ENCODE results near the gene R3HDML. TPM values are rescaled to one million over a fixed set of nuclear protein-coding genes. Genes with fewer than 3 reads are reported as not detected.

R3HDML gene
- total and polyA plus RNA-seq, 2 of the 13 experiments (the other 11 are each of a cell fraction or from before 2014, with no cell fraction given): not detected

DNA sequence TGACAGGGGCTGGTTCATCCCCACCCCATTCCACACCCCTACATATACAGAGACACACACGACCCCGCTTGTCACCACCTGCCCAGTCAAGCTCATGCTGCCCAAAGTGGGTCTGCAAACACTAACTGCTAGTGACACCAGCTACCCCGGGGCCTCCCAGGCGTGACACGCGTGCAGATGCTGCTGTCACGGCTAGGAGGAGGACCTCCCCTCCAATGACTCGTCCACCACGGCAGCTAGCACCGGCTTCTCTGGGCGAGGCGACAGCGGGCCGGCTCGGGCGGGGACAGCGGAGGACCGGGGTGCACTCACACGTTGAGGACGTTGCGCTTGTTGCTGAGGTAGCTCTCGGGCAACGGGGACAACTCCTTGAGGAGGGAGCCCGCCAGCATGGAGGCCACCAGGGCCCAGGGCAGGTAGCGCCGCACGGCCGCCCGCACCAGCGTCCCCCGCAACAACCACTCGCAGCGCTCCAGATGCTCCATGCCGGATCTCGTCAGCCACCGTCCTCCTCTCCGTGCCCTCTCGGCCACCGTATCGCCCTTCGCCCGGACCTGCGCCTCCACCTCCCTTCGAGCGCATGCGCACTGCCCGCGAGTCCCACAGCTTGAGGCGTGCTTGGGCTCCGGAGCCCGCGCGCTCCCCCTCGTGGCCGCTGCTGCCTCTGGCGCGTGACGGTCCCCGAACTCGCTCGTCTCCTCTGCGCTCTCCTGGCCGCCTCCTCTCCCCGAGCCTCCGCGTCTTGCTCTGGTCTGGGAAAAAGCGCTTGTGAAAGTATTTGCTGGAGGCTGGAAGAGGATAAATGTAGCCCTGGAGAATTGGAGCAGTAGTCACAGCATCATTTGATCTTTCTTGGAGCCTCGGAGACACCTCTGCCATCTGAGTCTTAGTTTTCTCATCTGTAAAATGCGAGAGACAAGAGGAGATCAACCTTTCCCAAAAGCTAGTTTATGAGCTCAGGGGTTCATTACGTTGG lies 25.9 kb upstream of the R3HDML start, which contains the start of gene FITM2 (continued):
- peak; percentile 97 for TF ChIP-seq HINFP (CRISPR knock-in tag; IDR thresholded peaks at IDR 0.05; ENCODE audit: low read depth)
- TF ChIP-seq, protein P1, sequence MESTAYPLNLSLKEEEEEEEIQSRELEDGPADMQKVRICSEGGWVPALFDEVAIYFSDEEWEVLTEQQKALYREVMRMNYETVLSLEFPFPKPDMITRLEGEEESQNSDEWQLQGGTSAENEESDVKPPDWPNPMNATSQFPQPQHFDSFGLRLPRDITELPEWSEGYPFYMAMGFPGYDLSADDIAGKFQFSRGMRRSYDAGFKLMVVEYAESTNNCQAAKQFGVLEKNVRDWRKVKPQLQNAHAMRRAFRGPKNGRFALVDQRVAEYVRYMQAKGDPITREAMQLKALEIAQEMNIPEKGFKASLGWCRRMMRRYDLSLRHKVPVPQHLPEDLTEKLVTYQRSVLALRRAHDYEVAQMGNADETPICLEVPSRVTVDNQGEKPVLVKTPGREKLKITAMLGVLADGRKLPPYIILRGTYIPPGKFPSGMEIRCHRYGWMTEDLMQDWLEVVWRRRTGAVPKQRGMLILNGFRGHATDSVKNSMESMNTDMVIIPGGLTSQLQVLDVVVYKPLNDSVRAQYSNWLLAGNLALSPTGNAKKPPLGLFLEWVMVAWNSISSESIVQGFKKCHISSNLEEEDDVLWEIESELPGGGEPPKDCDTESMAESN (CRISPR knock-in tag; conservative IDR thresholded peaks at IDR 0.05): peak; percentile 99
- peak; percentile 100 for TF ChIP-seq SPEN (CRISPR knock-in tag; IDR thresholded peaks at IDR 0.05; ENCODE audit: low read depth)
- peak; percentile 89 for TF ChIP-seq STAT5B (CRISPR knock-in tag; IDR thresholded peaks at IDR 0.05)
- peak; percentile 87; the same call in 1 of the 2 replicates for TF ChIP-seq REL (CRISPR knock-in tag; conservative IDR thresholded peaks at IDR 0.05)
- TF ChIP-seq SIN3B (IDR thresholded peaks at IDR 0.05; ENCODE audit: low read length): peak; percentile 79
- TF ChIP-seq DRAP1 (CRISPR knock-in tag; IDR thresholded peaks at IDR 0.05): peak; percentile 63
- peak; percentile 61; the same call in 1 of the 2 replicates for TF ChIP-seq ZNF383 (CRISPR knock-in tag; IDR thresholded peaks at IDR 0.05; ENCODE audit: borderline replicate concordance)
- TF ChIP-seq SMAD1 (CRISPR knock-in tag; IDR thresholded peaks at IDR 0.05; ENCODE audit: borderline replicate concordance, low read depth): peak; percentile 79
- TF ChIP-seq MYNN (CRISPR knock-in tag; IDR thresholded peaks at IDR 0.05; ENCODE audit: low read depth): 0 out of 2 replicates have a peak, but pooled peaks have one; percentile 66
- no peak for TF ChIP-seq POLR2AphosphoS2 (IDR thresholded peaks at IDR 0.05; ENCODE audit: low read depth, low read length)
- TF ChIP-seq ZNF703 (CRISPR knock-in tag; IDR thresholded peaks at IDR 0.05; ENCODE audit: borderline replicate concordance): no peak; the same call in 1 of the 2 replicates
- peak; percentile 74; the same call in 1 of the 2 replicates for TF ChIP-seq ZNF468 (CRISPR knock-in tag; IDR thresholded peaks at IDR 0.05)
- peak; percentile 94 for TF ChIP-seq POLR2AphosphoS5 (IDR thresholded peaks at IDR 0.05; ENCODE audit: low read depth, low read length)
- peak; percentile 82; the same call in 1 of the 2 replicates for TF ChIP-seq ZNF768 (CRISPR knock-in tag; IDR thresholded peaks at IDR 0.05)
- TF ChIP-seq HOXA9 (CRISPR knock-in tag; IDR thresholded peaks at IDR 0.05; ENCODE audit: borderline replicate concordance): 0 out of 2 replicates have a peak, but pooled peaks have one; percentile 68
- TF ChIP-seq BCL6 (CRISPR knock-in tag; IDR thresholded peaks at IDR 0.05): peak; percentile 77
- TF ChIP-seq SIX1 (CRISPR knock-in tag; IDR thresholded peaks at IDR 0.05; ENCODE audit: borderline replicate concordance): no peak; the same call in 1 of the 2 replicates
- peak; percentile 95 for TF ChIP-seq ZNF276 (CRISPR knock-in tag; IDR thresholded peaks at IDR 0.05; ENCODE audit: low read depth)
- TF ChIP-seq ISX (CRISPR knock-in tag; conservative IDR thresholded peaks at IDR 0.05): no peak
- TF ChIP-seq HBP1 (CRISPR knock-in tag; IDR thresholded peaks at IDR 0.05; ENCODE audit: low read depth): peak; percentile 96

Data from HepG2 (cell line).